ENCODE measurements around the gene PNP.

PNP gene

DNA sequence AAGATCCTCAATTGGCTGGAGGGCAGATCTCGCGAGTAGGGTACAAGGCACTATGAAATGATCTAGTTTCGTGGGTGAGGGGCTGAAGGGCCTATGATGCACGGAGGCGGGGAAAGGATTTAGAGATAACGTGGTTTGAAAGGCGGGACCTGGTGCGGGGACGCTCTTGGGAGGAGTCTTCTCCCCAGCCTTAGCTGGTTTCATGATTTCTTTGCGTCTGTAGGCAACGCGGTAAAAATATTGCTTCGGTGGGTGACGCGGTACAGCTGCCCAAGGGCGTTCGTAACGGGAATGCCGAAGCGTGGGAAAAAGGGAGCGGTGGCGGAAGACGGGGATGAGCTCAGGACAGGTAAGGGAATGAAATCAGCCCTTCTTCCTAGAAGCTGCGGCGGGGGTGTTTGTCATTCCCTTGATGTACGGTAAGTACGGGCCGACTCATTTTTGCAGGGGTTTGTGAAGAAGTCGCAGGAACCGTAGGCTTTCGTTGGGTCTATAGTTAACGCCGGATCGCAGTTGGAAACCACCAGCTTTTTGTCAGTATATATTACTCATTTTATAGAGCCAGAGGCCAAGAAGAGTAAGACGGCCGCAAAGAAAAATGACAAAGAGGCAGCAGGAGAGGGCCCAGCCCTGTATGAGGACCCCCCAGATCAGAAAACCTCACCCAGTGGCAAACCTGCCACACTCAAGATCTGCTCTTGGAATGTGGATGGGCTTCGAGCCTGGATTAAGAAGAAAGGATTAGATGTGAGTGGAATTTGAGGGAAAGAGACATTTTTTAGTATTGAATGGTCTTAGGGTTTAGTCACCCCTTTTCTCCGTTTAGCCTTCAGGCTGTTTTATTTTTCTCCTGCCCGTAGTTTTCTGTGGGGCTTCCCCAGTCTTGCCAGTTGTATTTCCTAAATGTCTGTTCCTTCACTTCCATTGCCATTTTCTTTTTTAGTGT lies 13.6 kb upstream of the PNP start:
- DNase-seq = no peak

DNA sequence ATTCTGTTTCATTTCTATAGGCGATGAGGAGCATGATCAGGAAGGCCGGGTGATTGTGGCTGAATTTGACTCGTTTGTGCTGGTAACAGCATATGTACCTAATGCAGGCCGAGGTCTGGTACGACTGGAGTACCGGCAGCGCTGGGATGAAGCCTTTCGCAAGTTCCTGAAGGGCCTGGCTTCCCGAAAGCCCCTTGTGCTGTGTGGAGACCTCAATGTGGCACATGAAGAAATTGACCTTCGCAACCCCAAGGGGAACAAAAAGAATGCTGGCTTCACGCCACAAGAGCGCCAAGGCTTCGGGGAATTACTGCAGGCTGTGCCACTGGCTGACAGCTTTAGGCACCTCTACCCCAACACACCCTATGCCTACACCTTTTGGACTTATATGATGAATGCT lies 12.2 kb upstream of the PNP start:
- no peak for DNase-seq

DNA sequence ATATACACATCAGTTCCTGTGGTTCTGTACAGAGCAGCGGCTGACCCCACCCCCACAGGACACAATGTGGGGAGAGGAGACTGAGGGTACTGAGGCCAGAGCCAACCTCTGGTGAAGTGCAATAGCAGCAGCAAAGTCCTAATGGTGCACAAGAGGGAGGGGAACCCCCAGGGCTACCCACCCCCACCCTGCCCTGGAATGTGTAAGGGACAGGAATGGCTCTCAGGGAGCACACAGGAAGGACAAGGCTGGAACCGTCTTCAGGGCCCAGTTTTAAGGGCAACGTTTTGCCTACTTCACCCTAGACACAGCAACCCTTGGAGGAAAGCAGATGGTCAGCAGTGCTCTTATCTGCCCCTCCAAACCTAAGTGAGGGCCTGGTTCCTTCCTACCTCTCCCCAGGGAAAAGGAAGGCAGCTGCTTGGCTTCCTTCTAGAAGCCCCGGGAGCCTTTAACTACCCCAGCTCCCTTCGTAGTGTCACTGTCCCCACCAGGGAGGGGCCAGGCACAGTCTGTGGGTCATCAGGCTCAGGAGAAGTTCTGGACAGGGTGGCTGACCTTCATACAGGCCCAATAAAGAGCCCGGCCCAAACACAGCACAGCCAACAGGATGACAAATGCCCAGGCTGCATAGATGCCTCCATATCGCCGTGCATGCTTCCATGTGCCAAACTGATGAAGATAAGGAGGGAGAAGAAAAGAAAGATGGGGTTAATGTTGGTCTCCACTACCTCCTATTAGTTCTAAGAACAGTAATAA lies 11.0 kb upstream of the PNP start:
- DNase-seq = no peak

DNA sequence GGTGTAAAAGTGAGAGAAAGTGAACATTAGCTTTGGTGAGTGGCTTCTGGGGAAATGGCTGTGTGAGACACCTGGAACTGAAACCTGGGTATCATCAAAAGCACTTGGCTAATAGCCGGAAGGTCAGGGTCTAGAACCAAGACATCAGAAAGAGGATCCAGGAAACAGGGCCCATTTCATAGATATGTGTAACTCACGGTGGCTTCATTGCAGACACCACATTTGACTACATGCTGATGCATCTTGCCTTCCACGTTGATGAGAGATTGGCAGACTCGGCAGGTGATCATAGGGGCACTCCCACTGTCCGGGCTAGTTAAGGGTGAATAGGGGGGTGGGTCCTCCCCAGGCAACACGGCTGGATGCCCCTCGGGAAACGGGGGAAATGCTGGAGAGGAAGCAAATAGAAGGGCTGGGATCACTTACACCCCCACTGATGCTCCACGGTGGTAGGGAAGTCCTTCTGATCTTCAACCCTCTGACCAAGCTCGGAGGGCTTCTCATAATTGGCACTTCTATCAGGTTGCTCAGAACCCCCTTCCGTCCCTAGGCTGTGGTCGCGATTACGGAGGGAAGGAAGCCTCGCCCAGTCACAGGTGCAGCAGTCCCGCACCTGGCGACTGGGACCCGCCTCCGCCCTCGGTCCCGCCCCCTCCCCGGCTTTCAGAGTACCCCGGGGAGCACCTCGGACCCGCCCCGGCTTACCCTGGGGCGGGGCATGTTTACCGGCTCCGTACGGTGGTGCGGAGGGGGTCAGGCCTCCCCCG lies 8.6 kb upstream of the PNP start:
- peak; percentile 30 to 38 for DNase-seq

DNA sequence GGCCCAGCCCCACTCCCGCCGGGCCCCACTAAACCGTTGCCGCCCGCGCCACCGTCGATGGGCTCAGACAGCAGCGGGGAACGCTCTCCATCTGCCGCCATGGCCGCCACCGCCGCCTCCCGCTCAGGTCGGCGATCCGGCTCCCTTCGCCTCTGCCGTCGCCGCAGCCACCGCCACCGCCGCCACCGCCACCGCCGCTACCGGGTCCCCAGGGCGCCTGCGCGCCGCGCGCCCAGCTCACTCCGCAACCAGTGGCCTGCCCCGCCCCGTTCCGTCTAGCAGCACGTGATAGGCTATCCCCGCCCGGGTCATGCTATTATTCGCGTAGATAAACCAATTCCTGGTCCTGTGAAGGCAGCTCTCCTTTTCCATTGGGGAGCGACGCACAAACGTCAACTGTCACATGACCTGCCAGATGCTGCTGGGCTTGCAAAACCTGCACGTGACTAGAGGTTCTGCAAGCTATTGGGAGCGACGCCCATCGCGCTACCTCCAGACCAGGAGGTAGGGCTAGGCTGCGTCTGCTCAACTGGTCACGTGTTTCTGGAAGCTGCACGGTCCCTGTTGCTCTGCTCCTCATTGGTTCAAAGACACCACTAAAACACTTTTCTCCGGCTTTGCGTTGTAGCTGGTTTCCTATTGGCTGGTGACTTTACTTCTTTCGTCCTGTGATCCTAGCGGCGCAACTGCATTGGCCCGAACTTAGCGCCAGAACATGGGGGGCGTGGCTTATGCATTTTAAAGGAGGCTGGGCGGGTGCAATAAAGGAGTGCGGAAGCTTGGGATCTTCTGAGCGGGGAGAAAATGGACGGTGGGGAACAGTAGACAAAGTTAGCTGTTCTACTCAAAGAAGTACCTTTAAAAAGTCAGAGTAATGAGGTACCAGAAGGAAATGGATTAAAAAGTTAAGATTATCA lies 7.7 kb upstream of the PNP start, which contains the start of gene PIP4P1:
Gene PIP4P1, minus strand, starts transcription at position 210 of the 917 bp plus-strand sequence. Its CDS starts 109 bp downstream, at position 101.
- DNase-seq = peak; percentile 96 to 98

DNA sequence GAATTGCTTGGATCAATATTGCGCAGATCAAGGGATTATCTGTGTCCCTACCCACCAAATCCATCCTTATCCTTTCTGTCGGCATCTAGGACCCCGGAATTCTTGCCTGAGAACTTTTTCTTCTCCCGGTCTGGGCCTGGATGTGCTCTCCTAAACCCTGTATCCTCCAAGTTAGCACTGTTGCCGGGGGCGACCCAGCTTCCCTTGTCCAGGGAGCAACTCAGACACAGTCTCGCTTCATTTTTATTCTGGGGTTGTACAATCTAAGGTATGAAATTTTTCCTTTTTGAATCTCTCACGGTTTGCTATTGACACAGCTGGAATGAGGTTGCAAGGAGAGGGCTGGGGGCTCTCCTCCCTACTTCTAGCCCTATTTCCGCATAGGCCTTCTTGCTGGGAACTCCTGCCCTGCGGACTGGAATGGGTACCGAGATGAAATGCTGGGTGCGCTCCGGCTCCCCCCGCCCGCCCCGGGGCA lies 403 bp upstream of the PNP start:
- no peak for DNase-seq

DNA sequence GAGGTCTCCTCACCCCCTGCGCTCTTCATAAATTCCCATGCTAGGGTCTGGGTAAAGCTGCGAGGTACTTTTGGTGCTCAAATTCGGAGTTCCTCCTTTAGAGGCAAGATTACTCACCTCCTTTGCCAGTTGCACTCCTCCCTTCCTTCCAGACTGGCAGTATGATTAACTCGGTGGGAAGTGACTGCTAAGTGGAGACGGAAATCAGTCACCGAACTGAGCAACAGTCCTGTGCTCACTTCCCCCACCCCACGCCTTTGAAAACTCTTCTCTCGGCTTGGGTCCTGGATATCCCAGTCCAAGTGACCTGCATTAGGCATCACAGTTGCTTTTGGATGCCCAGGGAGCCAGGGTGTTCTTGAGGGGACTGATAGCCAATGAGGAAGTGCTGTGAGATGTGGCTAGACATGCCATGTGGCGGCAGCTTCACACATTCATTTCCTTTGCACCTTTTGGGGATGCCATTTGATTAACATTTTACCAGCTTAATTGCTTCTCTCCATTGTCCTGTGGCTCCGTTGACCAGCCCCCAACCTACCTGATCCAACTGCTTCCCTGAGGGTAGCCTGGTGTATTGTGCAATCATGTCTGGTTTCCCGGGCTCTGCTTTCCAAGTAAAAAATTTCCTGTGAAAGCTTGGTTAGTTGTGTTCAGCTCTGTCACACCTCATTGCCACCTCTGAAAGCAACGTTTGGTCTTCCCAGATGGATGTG lies 840 bp downstream of the PNP start:
- DNase-seq = peak; percentile 72 to 73

DNA sequence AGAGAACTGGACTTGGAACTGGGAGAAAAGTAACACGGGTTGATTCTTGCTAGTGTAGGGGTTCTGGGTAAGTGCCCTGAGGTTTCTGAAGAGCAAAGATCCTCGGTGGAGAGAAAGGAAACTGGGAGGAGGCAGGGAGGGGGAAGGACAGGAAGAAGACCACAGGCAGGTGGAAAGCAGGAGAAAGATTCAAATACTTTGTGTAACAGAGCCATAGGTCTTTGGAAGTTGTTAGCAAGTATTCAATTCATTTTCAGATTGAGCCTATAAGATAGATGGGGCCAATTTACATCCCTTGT lies 1.3 kb downstream of the PNP start:
- DNase-seq = no peak

DNA sequence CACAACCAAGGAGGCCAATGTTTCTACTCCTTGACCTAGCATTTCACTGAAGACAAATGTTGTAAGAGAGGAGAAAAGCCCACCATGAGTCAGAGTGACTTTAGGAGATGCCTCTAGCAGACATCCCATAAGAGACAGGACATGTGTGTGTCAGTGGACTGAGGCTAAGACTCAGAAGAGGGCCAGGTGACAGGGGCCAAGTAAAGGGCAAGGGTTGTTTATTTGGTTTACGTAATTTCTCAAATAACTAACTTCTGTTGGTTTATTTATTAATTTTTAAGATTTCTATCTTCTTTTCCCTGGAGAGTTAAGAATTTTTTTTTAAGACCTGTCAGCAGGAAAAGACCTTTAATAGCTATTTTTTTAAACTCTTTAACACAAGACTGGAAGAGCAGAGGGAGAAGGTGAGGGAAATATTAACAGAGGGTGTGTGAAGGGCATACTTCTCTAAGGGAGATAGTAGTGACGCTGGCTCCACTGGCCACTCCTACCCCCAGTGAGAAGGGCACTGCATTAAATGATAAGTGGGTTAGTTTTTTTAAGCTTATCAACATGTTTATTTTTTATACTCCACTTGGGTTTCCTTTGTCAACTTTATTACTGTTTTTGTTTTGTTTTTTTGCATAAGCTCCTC lies 3.4 kb downstream of the PNP start:
- DNase-seq = no peak

DNA sequence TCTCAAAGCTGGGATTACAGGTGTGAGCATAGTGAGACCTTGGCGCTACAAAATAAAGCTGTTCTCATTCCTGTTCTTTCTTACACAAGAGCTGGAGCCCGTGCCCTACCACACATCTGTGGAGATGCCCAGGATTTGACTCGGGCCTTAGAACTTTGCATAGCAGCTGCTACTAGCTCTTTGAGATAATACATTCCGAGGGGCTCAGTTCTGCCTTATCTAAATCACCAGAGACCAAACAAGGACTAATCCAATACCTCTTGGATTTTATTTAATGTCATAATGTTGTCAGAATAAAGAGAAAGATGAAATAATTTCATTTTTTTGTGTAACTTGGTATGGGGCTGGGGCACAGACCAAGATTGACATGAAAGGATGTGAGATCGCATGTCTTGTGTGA lies 7.6 kb downstream of the PNP start:
- no peak for DNase-seq

DNA sequence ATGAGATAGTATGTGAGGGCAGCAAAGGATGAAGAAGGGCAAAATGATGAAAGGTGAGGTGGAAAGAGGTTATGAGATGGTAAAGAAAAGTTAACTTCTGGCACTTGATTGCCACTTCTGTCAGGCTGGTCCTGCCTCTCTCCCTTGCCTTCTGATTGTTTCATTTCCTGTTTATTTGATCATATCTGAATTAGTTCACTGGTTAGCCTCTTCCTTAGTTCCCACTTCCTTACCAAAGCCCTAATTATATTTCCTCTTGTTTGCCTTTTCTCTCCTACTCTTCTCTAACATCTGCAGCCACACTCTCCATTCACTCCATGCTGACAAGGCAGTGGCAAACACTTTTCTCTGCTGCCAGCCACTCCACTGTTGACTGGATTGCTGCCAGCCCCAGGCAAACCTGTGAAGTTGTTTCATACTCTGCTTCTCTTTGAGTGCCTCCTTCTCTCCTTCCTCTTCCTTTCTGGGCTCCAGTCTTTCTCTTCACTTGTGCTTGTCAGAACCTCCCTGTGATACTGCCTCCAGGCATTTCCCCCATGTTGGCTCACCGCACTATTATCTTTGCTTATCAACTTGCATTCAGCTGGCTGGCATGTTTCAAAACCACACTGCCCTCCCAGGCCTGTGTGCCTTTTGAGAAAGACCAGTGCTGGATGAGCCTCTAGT lies 8.1 kb downstream of the PNP start:
- no peak for DNase-seq

DNA sequence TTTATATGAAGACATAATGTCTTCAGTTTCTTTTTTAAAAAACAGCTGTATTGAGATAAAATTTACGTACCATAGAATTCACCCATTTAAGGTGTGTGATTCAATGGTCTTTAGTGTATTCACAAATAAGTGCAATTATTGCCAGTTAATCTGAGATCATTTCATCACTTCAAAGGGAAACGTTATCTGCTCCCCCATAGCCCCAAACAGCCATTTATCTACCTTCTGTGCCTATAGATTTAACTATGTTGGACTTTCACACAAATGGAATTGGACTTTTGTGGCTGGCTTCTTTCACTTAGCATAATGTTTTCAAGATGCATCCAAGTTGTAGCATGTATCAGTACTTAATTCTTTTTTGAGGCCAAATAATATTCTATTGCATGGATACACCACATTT lies 9.7 kb downstream of the PNP start:
- DNase-seq = no peak

DNA sequence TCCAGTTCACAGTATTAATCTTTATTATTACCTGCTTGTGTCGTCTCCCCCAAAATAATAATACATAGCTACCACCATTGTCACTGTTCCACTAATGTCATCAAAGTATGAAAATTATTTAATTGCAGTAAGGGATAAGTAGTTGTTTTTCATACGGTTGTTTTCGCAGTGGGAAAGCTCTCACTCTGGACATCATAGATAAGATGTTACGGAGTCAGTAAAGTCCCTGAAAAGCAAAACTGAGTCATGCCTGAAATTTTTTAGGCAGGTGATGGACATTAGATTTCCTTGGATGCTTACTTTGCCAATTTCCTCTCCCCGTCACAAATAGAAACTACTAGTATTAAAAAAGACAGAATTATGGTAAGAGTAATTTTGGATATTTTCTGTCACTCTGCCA lies 13.2 kb downstream of the PNP start:
- no peak for DNase-seq

DNA sequence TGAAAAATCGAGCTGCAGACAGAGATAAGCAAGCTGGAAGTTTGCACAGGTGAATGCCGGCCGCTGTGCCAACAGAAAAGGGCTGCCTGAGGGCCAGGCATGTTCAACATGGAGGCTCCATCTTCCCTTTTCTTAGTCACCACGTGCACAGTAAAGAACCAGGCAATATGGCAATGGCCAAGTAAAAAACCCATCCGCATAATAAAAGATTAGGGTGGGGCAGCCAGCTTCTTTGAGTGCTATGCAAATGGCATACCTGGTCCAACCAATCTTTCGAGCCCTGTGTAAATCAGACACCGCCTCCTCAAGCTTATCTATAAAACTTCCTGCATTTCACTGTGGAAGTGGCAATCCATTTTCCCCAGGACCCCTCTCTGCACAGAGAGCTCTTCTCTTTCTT lies 16.7 kb downstream of the PNP start:
- no peak for DNase-seq

DNA sequence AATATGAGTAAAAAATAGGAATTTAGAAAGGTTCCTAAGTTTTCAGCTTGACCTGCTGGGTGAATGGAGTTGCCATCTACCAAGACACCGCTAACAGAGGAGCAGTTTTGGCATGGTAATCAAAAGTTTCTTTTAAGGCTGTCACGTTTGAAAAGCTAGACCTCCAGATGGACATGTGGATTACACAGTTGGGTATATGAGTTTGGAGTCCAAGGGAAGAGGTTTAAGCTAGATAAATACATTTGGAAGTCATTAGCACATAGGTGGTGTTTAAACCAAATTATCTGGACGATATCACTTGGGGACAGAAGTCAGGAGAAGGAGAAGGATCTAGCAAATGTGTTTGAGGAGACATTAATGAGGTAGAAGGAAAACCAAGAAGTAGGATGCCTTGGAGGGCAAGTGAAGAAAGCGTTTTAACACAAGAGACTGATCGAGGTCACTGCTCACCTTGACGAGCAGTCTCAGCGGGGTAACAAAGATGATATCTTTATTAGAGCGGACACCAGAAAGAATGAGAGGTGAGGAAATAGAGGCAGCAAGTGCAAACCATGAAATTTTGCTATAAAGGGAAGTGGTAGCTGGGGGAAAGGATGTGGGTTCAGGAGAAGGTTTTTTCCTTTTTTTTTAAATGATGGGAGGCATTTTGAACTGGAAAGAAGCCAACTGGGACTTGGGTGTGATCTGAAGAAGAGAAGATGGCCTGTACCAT lies 17.6 kb downstream of the PNP start:
- DNase-seq = no peak

DNA sequence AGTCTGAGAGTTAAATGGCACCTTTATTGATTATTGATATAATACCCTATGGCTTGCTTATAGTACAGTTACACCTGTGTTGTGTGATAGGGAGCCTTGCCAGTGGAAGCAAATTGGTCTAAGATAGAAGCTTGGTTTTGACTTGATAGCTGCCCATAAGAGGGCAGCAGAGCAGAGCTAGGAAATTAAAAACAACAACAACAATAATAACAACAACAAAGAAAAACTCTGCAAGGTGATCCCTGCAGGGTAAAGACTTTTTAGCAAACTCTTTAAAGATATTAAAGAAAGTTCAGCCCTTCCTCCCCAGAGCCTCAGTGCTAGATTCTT lies 18.2 kb downstream of the PNP start:
- DNase-seq = no peak

DNA sequence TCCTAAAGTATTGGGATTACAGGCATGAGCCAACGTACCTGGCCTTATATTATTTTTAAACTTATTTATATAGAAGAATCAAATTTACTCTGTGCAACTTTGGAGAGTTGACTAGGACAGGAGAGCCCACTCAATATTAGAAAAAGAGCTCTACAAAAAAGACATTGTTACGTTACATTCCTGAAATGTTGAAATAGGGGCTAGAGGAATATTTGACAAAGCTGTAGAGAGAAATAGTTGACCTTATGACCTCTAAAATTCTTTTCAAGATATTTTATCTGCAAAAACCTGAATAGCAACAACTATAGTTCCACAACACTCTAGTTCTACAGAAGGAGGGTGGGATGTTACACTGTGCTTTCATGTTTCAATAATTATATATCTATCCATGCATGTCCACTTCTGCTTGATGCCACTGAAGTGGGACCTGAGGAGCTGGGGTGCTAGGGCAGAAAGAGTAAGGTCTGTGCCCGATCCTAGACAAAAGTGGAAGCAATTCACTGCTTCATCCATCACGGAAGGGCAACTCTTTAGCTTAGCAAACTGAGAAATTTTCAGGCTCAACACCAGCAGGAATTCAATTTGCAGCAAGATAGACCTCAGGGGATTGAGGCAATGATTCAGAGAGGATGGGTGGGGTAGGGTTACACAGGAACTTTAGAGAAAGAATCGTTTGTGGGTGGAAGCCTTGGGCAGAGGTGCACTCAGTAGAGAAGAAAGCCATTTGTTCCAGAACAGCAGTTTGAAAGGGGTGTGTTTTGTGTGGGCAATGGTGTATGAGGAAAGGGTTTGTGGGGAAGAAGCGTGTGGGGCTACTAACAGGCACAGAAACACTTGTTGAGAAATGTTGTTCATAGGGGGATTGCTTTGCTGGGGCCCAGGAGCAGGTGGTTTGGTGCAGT lies 20.1 kb downstream of the PNP start:
- no peak for DNase-seq

DNA sequence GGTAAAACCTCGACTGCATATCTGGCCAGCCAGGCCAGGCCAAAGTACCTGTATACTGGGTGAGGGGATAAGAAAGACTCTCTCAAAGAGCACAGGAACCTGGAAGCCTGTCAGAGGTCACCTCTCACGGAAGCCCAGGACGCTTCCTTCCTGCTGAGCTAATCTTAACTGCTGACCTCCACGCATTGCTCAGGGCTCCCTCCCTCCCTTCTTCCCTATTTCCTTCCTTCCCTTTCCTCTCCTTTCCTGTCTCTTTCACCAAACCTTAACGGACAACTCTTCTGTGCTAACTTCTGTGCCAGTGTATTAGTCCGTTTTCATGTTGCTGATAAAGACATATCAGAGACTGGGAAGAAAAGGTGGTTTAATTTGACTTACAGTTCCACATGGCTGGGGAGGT lies 21.4 kb downstream of the PNP start:
- DNase-seq = no peak

DNA sequence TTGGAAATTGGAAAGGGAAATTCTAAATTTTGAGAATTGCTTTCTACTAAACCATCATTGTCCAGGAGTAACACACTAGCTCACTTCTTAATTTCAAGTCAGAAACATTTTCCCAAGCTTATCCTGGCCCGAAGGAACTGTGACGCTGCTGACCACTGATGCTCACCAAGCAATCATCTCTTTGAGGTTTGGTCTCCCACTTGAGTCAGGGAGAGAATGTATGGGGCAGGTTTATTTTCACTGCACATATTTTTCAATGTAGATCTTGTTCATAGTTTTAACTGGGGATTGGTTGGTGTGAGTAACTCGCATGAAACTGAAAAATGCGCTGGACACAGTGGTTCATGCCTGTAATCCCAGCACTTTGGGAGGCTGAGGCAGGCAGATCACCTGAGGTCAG lies 23.3 kb downstream of the PNP start:
- no peak for DNase-seq

Data from activated T-cell treated with anti-CD3 and anti-CD28 coated beads, Interleukin-2, amount 50 U/mL, for 48 hours (primary cell).